Measurements from ENCODE around the gene TNK2.

- no peak for TF ChIP-seq CTCF (IDR thresholded peaks at IDR 0.05 in 4 of 5, conservative IDR thresholded peaks at IDR 0.05 in 1 of 5)
- no peak for TF ChIP-seq POLR2A (IDR thresholded peaks at IDR 0.05)
Observed at GRCh38 chr3:195911041-195911945, 2.9 kb upstream of the TNK2 start.

Measured in gastrocnemius medialis (tissue), 4 donors.